ENCODE measurements around the gene PNPO.

PNPO gene

DNA sequence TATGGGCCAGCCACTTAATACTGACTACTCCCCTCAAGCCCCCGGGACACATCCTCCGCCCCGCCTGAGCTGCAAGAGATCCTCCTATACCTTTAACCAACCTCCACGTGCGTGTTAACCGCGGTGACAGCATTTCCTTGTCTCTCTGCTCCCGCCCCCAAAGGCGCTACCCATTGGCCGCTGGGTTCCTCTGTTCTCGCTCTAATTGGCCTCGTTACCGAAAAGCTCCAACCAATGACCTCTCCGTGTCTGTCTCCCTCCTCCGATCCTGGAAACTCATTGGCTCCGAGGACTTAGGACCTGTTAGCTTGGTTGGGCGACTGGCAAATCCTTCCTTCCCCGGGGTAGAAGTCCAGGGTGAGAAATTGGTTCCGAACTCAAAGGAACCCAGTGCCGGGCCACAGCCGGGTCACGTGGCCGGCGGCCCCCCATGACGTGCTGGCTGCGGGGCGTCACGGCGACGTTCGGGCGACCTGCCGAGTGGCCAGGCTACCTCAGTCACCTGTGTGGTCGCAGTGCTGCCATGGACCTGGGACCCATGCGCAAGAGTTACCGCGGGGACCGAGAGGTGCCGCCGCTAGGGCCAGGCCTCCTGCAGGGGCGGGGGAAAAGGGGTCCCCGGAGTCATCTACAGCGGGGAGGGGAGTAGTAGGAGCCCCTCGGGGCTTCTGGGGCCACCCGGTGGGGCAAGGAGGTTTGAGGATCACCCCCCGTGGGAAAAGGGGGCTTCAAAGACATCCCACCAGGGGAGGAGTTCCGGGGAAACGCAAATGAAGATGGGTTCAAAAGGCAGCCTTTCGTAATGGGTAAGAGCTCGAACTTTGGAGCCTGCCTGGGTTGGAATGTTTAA is at the start of gene PNPO:
TSS of gene PNPO (plus strand) at position 326 of the 850 bp plus-strand sequence. CDS start at position 431, 105 bp downstream.
- DNase-seq (ENCODE audit: low read depth, low spot score): peak; percentile 88

DNA sequence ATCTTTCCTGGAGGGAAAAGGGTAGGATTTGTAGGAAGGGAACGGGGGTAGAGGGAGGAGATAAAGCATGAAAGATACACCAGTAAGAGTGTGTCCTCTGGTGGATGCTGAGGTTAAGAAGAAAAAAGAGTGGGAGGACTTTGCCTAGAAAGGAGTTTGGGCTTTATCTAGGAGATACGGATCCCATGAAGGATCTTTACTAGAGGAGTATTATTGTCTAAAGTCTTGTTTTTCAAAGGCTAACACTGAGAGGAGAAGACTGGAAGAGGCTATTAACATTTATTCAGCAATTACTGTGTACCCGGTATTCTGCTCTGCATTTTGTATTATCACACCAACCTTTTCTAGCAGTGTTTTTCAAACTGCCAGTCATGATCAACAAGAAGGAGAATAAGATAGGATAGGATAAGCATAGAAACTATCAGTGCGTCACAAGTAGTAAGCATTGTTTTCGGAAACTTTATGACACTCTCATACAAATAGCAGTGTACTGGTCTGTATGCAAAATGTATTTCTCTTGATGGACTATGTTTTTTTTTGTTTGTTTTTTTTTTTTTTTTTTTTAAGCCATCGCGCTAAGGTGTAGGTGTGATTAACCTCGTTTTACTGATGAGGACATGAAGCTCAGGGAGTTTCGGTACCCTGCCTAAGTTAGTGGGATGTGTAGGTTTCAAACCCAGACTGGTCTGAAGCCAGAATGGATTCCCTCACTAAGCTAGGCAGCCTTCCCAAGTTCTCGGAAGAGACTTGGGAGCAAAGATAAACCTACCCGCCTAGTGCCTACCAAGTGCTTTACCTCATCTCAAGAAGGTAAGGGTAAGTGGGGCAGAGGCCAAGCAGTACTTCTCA is 46.6 kb upstream of the PNPO start:
- DNase-seq (ENCODE audit: low read depth, low spot score): no peak

DNA sequence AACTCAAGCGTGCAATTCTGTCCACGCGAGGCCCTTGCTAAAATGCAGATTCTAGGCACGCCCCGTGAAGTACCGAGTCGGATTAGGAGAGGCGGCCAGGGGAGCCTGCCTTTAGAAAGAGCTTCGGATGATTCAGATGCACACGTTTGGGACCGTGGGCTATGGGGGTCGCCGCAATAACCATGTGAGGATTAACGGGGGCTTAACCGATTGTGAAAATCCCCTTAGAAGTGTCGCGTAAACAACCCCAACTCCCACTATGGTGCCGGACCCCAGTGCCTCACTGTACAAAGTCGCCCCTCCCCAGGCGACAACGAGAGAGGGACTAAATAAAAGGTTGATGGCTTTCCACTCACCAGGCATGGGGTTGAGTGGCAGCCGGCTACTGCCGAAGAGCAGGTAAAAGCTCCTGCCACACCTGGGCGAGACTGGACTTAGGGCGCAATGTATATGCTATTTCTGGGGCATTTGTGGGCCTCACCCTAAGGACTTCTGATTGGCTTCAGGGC is 46.0 kb upstream of the PNPO start:
- no peak for DNase-seq (ENCODE audit: low read depth, low spot score)

DNA sequence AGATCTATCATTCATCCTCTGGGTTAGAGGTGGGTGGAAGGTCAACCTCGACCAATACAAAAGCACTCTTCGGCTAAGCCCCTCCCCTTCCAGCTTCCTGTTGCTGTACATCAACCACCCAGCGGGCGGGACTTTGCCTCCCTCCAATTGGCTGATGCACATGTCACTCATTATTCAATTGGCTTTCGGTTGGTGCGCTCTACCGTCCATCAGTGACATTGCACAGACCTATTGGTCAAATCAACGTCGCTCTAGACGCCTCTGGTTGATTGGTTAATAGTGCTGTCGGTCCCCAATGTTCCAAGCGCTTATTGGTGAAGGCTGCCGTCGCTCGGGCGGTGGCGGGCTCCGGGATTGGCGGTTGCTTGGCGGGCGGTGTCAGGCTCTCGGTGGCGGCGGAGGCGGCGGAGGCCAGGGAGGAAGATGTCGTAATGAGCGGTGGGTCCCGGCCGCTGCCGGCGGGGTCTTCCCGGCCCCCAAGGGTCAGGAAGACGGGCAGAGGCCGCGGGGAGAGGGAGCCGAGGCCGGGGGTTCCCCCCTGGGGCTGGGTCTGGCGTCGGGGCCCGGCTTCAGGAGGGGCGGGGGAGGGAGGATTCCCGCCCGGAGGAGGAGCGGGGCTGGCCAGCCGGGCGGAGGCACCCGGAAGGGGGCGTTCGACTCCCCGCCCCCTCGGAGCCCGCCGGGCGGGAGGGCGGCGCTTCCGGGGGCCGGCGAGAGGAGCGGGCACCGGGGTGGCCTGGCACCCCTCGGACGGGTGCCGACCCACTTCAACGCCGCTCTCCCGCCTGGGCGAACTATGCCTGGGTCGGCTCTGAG is 45.3 kb upstream of the PNPO start, which contains the start of gene SP2:
TSS of gene SP2 (plus strand) at position 381 of the 816 bp plus-strand sequence. CDS start at position 432, 51 bp downstream.
- peak; percentile 100 for DNase-seq (ENCODE audit: low read depth, low spot score)

DNA sequence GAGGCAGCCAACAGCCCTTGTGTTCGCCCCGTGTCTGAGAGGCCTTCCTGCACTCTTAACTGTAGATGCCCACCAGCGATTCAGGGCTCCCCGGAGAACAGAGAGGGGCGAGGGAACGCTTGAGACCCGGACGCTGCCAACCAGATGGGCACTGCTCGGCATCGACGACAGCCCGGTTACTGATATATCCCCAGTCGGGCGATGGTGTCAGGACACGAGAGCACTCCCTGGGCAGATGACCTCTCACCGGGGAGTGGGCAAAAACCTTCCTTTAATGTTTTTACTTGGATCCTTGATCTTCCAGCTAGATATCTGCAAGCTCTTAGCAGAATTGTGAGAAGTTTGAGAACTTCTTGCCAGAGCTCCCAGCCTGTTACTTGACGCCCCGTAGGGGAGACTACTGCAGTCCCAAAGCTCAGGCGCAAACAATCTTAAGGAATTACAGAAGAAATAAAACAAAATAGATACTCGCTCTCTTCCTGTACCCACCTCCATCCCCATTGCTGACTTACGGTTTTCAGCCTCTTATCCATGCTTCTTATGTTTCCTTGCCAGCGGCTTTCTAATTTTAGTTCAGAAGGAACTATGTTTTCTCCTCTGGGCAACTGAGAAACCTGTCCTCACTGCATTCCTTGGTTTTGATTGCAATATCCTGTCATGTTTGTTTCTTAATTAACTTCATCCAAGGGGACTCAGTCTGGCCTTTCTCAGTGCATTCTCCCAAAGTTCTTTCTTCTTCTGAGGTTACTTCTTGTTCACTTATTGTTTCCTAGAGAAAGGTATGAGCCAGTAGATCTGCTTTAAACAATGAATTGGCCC is 44.5 kb upstream of the PNPO start:
- no peak for DNase-seq (ENCODE audit: low read depth, low spot score)

DNA sequence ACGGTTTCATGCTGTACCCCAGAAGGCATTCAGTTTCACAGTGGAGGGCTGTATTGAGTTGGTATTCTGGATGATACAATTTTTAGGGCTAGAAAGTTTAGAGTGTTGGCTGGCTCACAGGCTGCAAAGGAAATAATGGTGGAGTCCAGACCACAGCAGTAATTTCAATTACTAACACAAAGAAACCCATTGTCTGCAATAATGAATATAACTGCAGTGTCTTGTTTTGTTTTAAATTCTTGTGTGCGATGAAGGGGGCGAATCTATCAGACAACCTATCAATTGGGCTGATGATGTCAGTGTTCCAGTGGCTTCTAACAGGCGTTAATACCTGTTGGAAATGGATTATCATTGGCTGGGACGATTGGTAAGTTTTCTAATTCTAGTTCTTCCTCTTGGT is 43.8 kb upstream of the PNPO start:
- DNase-seq (ENCODE audit: low read depth, low spot score): no peak

DNA sequence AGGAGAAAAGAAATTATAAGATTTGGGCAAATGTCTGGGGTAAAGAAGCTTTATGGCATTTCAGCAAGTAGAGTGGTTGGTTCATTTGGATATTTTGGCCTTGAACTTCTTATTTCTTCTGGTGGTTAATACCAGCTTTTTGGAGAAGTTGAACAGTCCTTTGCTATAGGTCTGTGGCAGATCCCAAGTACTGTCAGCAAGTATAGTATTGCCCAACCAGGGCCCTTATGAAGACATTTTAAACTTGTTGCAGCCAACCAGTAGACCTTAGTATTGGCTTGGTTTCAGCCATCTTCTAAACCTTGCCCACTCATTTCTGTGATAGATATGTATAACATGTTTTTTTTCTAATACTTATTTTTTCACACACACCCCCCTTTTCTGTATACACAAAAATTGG is 43.1 kb upstream of the PNPO start:
- no peak for DNase-seq (ENCODE audit: low read depth, low spot score)

DNA sequence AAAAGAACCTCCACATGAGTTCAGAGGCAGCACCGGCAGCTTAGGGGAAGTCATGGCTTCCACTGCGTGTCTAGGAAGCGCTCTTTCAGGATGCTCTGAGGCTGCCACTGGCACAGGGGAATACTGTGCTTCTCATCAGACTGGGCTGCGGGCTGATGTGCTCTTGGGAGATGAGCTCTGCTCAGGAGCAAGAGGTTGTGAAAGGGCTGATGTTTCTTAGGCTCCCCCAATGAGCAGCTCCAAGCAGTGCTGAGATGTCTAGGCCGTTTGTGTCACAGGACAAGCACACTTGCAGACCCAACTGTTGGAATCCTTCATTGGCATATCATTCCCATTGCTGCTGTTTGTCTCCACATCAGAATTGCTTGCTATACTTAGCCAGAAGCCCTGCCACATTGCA is 41.7 kb upstream of the PNPO start:
- DNase-seq (ENCODE audit: low read depth, low spot score): no peak

DNA sequence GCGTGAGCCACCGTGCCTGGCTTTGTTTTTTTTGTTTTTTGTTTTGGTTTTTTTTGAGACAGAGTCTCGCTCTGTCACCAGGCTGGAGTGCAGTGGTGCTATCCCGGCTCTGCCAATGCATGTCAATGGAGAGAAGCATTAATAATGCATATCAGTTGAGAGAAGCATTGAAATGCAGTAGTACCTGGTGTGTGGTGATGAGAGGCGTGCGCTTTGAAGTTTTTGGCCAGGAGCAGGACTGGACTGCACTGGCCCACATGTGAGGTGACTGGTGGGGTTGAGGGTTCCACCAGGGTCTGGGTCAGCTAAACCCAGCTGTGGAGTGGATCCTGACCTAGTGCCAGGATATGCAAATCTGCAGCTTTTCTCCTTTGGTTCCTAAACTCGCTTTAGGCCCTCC is 39.9 kb upstream of the PNPO start:
- DNase-seq (ENCODE audit: low read depth, low spot score): no peak

DNA sequence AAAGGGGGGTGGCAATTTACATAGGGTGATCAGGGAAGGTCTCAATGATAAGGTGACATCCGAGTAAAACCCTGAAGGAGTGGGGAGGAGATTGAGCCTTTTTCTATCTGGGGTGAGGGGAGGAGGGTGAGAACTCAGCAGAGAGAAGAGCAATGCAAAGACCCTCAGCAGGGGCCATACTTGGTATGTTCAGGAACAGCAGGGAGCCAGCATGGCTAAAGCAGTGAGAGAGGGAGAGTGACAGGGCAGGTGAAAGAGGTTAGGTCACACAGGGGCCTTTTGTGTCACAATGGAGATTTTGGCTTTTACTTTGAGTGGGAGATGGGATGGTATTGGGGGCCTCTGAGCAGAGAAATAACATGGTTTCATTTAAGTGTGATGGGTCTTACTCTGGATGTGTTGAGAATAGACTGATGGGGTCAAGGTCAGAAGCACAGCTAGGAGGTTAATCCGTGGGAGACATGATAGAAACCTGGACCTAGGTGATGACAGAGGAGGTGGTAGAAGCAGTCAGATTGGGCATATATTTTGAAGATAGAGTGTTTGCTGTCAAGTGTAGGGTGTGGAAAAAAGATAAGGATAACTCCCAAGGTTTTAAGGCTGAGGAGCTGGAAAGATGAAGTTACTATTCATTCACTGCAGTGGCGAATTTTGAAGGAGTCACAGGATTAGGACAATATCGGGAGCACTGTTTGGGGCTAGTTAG is 39.2 kb upstream of the PNPO start:
- no peak for DNase-seq (ENCODE audit: low read depth, low spot score)

DNA sequence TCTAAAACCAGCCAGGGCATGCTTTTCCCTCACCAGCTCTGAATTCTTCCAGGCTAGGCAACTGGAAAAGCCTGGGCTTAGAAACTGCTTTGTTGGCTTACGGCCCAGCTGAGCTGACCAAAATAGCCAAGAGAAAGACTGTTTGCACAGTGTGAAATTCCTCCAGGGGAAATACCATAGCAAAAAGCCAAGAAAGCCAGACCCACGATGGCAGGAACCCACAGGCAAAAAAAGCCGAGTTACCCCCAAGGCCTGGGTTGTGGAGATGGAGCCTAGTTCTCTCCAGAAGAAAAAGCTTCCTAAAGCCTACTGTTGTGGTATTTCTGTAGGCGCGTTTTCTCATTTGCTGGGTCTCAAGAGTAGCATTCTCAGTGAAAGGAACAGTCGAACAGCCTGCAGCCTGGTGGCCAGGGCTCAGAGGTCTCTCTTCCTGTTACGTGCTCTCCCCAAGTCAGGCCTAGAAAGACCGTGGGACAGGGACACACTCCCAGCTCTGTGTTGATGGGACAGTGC is 36.1 kb upstream of the PNPO start:
- peak; percentile 21 for DNase-seq (ENCODE audit: low read depth, low spot score)

DNA sequence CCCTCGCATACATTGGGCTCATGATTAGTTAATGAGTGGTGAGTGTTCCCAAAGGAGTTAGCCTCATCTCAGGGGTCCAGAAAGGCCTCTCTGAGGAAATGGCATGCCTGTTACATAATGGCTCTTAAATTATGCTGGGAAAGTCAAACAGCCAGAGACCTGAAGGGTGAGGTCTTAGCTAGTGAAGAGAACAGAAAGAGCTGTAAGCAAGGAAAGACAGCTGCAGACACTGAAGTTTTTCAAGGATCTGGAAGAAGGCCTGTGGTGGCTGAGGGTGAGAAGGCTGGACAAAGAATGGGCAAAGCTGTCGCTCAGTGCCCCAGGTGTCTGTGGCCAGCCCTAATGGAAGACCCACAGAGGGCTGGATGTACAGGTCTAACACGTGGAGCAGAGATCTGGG is 34.9 kb upstream of the PNPO start:
- no peak for DNase-seq (ENCODE audit: low read depth, low spot score)

DNA sequence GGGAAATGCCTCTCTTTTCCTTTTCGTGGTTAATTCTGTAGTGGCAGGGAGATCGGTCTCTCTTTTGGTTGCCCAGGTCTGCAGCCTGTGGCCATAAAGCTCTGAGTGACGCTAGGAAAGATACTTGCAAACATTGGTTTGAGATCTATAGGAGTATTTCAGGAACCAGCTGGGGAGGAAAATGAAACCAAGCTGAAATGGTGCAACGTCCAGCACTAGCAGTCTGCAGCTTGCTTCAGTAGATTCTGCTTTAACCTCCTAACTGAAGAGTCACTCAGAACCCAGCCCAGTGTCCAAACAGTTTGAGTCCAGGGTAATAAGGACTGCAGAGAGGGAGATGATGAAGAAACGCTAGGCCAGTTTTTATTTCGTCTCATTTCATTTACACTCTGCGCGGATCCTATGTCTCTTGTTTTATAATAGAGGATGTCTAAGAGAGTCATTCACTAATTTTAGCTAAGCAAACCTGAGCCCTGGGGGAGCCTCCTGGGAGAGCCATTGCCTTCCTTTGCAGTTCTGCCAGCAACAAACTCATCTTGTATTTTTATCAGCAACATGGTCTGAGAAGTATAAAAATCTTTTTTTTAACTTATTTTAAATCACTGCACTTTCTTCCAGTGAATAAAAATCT is 33.3 kb upstream of the PNPO start:
- no peak for DNase-seq (ENCODE audit: low read depth, low spot score)

DNA sequence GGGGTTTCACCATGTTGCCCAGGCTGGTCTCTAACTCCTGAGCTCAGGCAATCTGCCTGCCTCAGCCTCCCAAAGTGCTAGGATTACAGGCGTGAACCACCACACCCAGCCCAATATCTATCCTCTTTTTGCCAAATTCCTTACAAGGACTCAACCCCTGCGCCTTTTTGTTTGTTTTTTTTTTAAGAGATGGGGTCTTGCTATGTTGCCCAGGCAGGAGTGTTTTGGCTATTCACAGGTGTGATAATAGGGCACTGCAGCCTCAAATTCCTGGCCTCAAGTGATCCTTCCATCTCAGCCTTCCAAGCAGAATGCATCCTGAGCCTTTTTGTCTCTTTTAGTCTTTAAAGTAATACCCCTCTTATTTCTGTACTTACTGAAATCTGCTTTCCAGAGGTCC is 28.3 kb upstream of the PNPO start:
- DNase-seq (ENCODE audit: low read depth, low spot score): no peak

DNA sequence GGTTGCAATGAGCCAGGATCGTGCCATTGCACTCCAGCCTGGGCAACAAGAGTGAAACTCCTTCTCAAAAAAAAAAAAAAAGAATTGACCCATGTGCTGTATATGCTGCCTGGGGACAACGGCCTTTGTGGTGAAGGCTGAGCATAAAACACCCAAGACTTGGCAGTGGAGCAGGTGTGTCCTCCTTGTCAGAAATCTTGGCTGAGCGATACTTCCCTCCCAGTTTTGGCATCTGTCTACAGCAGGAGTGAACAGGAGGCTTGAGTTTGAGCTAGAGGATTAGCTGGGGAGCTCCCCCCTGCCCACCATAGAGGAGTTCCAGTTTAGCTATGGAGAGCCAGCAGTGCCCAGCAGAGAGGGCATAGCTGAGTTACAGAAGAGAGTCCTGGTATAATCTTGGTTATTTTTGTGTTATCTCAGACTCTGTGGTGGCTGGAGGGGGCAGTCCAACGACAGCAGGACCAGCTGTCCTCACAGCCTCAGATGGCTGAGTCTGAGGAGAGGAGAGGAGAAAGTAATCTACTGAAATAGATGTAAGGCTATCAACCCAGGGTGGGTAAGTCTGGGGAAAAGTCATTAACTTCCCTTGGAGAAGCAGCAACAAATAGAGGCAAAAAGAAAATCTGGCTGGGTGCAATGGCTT is 26.9 kb upstream of the PNPO start:
- DNase-seq (ENCODE audit: low read depth, low spot score): no peak

DNA sequence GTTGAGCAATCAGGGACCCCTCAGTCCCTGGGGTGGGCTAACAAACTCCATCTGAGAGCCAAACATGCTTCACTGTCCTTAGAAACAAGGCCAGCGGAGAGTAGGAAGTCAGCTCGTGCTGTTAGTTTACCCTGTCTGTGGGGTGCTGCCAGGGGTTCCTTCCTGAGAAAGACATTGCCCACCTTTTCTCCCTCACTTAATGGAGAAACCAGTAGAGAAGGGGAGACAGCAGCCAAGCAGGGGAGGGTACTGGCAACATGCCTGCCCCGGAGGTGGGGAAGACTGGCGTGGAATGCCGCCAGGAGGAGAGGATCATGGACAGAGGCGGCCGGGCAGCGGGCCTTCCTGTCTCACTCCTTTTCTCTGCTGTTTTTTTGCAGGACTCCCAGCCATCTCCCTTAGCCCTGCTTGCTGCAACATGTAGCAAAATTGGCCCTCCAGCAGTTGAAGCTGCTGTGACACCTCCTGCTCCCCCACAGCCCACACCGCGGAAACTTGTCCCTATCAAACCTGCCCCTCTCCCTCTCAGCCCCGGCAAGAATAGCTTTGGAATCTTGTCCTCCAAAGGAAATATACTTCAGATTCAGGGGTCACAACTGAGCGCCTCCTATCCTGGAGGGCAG is 25.5 kb upstream of the PNPO start:
- DNase-seq (ENCODE audit: low read depth, low spot score): no peak

DNA sequence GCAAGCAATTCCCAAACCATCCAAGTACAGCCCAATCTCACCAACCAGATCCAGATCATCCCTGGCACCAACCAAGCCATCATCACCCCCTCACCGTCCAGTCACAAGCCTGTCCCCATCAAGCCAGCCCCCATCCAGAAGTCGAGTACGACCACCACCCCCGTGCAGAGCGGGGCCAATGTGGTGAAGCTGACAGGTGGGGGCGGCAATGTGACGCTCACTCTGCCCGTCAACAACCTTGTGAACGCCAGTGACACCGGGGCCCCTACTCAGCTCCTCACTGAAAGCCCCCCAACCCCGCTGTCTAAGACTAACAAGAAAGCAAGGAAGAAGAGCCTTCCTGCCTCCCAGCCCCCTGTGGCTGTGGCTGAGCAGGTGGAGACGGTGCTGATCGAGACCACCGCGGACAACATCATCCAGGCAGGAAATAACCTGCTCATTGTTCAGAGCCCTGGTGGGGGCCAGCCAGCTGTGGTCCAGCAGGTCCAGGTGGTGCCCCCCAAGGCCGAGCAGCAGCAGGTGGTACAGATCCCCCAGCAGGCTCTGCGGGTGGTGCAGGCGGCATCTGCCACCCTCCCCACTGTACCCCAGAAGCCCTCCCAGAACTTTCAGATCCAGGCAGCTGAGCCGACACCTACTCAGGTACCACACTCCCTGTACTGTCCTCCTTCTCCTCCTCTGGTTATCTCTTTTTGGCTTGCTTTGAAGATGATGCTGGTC is 24.7 kb upstream of the PNPO start:
- DNase-seq (ENCODE audit: low read depth, low spot score): no peak

DNA sequence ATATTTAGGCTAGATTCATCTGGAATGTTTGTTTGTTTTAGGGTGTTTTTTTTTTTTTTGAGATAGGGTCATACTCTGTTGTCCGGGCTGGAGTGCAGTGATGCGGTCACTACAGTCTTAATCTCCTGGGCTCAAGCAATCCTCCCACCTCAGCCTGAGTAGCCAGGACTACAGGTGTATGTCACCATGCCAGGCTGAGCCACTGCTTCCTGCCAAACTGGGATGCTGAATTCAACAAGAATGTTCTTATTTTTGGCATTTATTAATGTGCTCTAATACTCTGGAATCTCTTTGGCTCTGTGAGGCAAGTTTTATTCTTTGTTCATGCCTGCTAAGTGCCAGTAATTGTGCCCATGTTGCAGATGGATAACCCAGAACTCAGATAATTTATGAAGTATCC is 23.8 kb upstream of the PNPO start:
- DNase-seq (ENCODE audit: low read depth, low spot score): no peak

Data from brain pericyte (primary cell).